ENCODE data around the gene RPS3. TPM values are rescaled to one million over a fixed set of nuclear protein-coding genes. Genes with fewer than 3 reads are reported as not detected.

The RPS3 gene
- total RNA-seq, 1 experiment from 2014 or later, result 3,444 TPM

GRCh38 chr11:75426720-75427086 is 27.4 kb downstream of the RPS3 start:
- Histone ChIP-seq H3K9me3 (no peaks in the 10 kb centered on the region), H3K4me3 (no peak overlapping the region)

GRCh38 chr11:75427181-75427580 is 27.9 kb downstream of the RPS3 start:
- Histone ChIP-seq H3K4me3 (no peak overlapping the region), H3K36me3 (0 out of 2 replicates have a peak, but pooled peaks cover 3% of the 10 kb centered on the region), H3K9me3 (no peaks in the 10 kb centered on the region), H3K27me3 (peaks cover 5% of the 10 kb centered on the region; the same call in 1 of the 2 replicates)
- no peak for DNase-seq

More at GRCh38 chr11:75426720-75427086, 27.4 kb downstream of the RPS3 start:
- DNase-seq, result no peak
- Histone ChIP-seq H3K27me3 (peaks cover 5% of the 10 kb centered on the region; the same call in 1 of the 2 replicates), H3K36me3 (0 out of 2 replicates have a peak, but pooled peaks cover 3% of the 10 kb centered on the region)

GRCh38 chr11:75428281-75428724 is 29.0 kb downstream of the RPS3 start:
- Histone ChIP-seq H3K27me3 (peaks cover 5% of the 10 kb centered on the region; the same call in 1 of the 2 replicates), H3K4me3 (peak overlapping the region; percentile 55), H3K9me3 (no peaks in the 10 kb centered on the region), H3K36me3 (no peaks in the 10 kb centered on the region)
- DNase-seq, result peak; percentile 94

GRCh38 chr11:75428989-75429640 is 29.8 kb downstream of the RPS3 start:
- DNase-seq, result no peak
- Histone ChIP-seq H3K4me3 (peak overlapping the region; percentile 55), H3K27me3 (peaks cover 5% of the 10 kb centered on the region; the same call in 1 of the 2 replicates)

GRCh38 chr11:75429641-75429901 is 30.3 kb downstream of the RPS3 start:
- Histone ChIP-seq H3K9me3 (no peaks in the 10 kb centered on the region), H3K4me3 (no peak overlapping the region; the same call in 1 of the 2 replicates), H3K36me3 (no peaks in the 10 kb centered on the region), H3K27me3 (peaks cover 5% of the 10 kb centered on the region; the same call in 1 of the 2 replicates)
- no peak for DNase-seq

More at GRCh38 chr11:75428989-75429640, 29.8 kb downstream of the RPS3 start:
- H3K36me3 ChIP-seq, result no peaks in the 10 kb centered on the region
- no peaks in the 10 kb centered on the region for H3K9me3 ChIP-seq

- peak; percentile 67 for DNase-seq
- H3K36me3 ChIP-seq, result no peaks in the 10 kb centered on the region
- H3K4me3 ChIP-seq, result peak overlapping the region; percentile 28
- peaks cover 5% of the 10 kb centered on the region; the same call in 1 of the 2 replicates for H3K27me3 ChIP-seq
- H3K9me3 ChIP-seq, result no peaks in the 10 kb centered on the region
These were observed 30.8 kb downstream of the RPS3 start for GRCh38 chr11:75429902-75430713.

- DNase-seq, result no peak
- H3K4me3 ChIP-seq, result peak overlapping the region; percentile 28
- no peaks in the 10 kb centered on the region for H3K36me3 ChIP-seq
- no peaks in the 10 kb centered on the region for H3K9me3 ChIP-seq
- H3K27me3 ChIP-seq, result peaks cover 5% of the 10 kb centered on the region; the same call in 1 of the 2 replicates
These were observed 31.6 kb downstream of the RPS3 start for GRCh38 chr11:75430714-75431532.

- DNase-seq, result no peak
- no peaks in the 10 kb centered on the region for H3K36me3 ChIP-seq
- H3K27me3 ChIP-seq, result peaks cover 5% of the 10 kb centered on the region; the same call in 1 of the 2 replicates
- H3K9me3 ChIP-seq, result no peaks in the 10 kb centered on the region
- H3K4me3 ChIP-seq, result no peak overlapping the region
These were observed 32.5 kb downstream of the RPS3 start for GRCh38 chr11:75431533-75432525.

GRCh38 chr11:75432911-75433321 is 33.6 kb downstream of the RPS3 start, which contains the start of gene KLHL35:
TSS of gene KLHL35 (minus strand) at chr11:75433203. CDS start at chr11:75430629, 2,574 bp downstream.
- peaks cover 5% of the 10 kb centered on the region; the same call in 1 of the 2 replicates for H3K27me3 ChIP-seq
- no peak within 1 kb of the TSS for H3K4me3 ChIP-seq
- DNase-seq, result no peak
- no peaks in the 10 kb centered on the region for H3K36me3 ChIP-seq
- H3K9me3 ChIP-seq, result no peaks in the 10 kb centered on the region

- Histone ChIP-seq H3K36me3 (no peaks in the 10 kb centered on the region), H3K27me3 (peaks cover 5% of the 10 kb centered on the region; the same call in 1 of the 2 replicates)
- DNase-seq, result no peak
These were observed 34.1 kb downstream of the RPS3 start for GRCh38 chr11:75433443-75433842.

GRCh38 chr11:75434051-75434450 is 34.7 kb downstream of the RPS3 start:
- H3K27me3 ChIP-seq, result peaks cover 5% of the 10 kb centered on the region; the same call in 1 of the 2 replicates
- no peak for DNase-seq
- no peaks in the 10 kb centered on the region for H3K9me3 ChIP-seq
- no peak overlapping the region for H3K4me3 ChIP-seq
- no peaks in the 10 kb centered on the region for H3K36me3 ChIP-seq

More at GRCh38 chr11:75433443-75433842, 34.1 kb downstream of the RPS3 start:
- no peaks in the 10 kb centered on the region for H3K9me3 ChIP-seq
- no peak overlapping the region for H3K4me3 ChIP-seq

GRCh38 chr11:75434886-75435570 is 35.7 kb downstream of the RPS3 start:
- DNase-seq, result no peak

GRCh38 chr11:75435571-75435925 is 36.2 kb downstream of the RPS3 start:
- no peaks in the 10 kb centered on the region for H3K36me3 ChIP-seq
- no peaks in the 10 kb centered on the region for H3K9me3 ChIP-seq
- peaks cover 3% of the 10 kb centered on the region; the same call in 1 of the 2 replicates for H3K27me3 ChIP-seq
- DNase-seq, result no peak
- H3K4me3 ChIP-seq, result no peak overlapping the region

More at GRCh38 chr11:75434886-75435570, 35.7 kb downstream of the RPS3 start:
- H3K4me3 ChIP-seq, result no peak overlapping the region
- H3K9me3 ChIP-seq, result no peaks in the 10 kb centered on the region
- peaks cover 5% of the 10 kb centered on the region; the same call in 1 of the 2 replicates for H3K27me3 ChIP-seq
- no peaks in the 10 kb centered on the region for H3K36me3 ChIP-seq

- H3K4me3 ChIP-seq, result no peak overlapping the region
- H3K36me3 ChIP-seq, result no peaks in the 10 kb centered on the region
- no peaks in the 10 kb centered on the region for H3K27me3 ChIP-seq
- no peaks in the 10 kb centered on the region for H3K9me3 ChIP-seq
- no peak for DNase-seq
These were observed 37.5 kb downstream of the RPS3 start for GRCh38 chr11:75436806-75437205.

All from MG63 (cell line).